IMR-90 (cell line): ENCODE data around the gene TSPAN8. TPM values are rescaled to one million over a fixed set of nuclear protein-coding genes. Genes with fewer than 3 reads are reported as not detected.

Experiments used
- ATAC-seq: fragments of 200-7000 bp; cut with Tn5 transposase; 2 replicates; pipeline ENCODE4 v1.9.1; 2020; ENCODE audit warnings: low read depth, mild to moderate bottlenecking, moderate library complexity
- BruUV-seq: library from RNA; stranded (reverse); fragments of 400-500 nt; replicated peaks from 2 replicates; lab custom pipeline; 2021; lab: Mats Ljungman, UMichigan
- CTCF ChIA-PET: fragments of 300-600 bp; formaldehyde crosslinking; extraction: SDS; loops from one replicate; lab custom pipeline; 2021; ENCODE audit warnings: antibody characterized with exemption; lab: Yijun Ruan, JAX
- POLR2A ChIA-PET: fragments of 300-600 bp; sonication (Branson Sonifier 250); formaldehyde crosslinking; loops from one replicate; lab custom pipeline; 2022; ENCODE audit warnings: antibody characterized with exemption; ENCODE audit not compliant: unreplicated experiment; lab: Charles Lee
- DNase-seq: peaks from one replicate; pipeline ENCODE4 v3.0.0; 2013
- H2AFZ ChIP-seq: replicated peaks from 2 replicates; pipeline ENCODE3; 2013; ENCODE audit warnings: low read length, mild to moderate bottlenecking; ENCODE audit not compliant: poor library complexity
- H2AK5ac ChIP-seq: 2 replicates; pipeline ENCODE4 v1.6.1; 2013; ENCODE audit warnings: low read depth, low read length, inconsistent platforms
- H2AK9ac ChIP-seq: replicated peaks from 2 replicates; pipeline ENCODE3; 2013; ENCODE audit warnings: mild to moderate bottlenecking, low read depth, low read length, moderate library complexity; ENCODE audit not compliant: poor library complexity
- H2BK120ac ChIP-seq: 2 replicates; pipeline ENCODE4 v1.6.1; 2013; ENCODE audit warnings: low read depth, low read length, inconsistent platforms
- H2BK15ac ChIP-seq: 3 replicates; pipeline ENCODE4 v1.6.1; 2013; ENCODE audit warnings: low read depth, low read length, inconsistent platforms
- H2BK20ac ChIP-seq: 2 replicates; pipeline ENCODE4 v1.6.1; 2013; ENCODE audit warnings: low read depth, mild to moderate bottlenecking, inconsistent platforms, low read length, moderate library complexity
- H2BK5ac ChIP-seq: 2 replicates; pipeline ENCODE4 v1.6.1; 2013; ENCODE audit warnings: mild to moderate bottlenecking, low read depth, low read length, inconsistent platforms; ENCODE audit not compliant: poor library complexity, severe bottlenecking
- H3K14ac ChIP-seq: replicated peaks from 2 replicates; pipeline ENCODE4 v1.6.1; 2013; ENCODE audit warnings: low read depth, low read length, inconsistent platforms
- H3K18ac ChIP-seq: 2 replicates; pipeline ENCODE4 v1.6.1; 2013; ENCODE audit warnings: low read depth, low read length, control low read depth
- H3K23ac ChIP-seq: 2 replicates; pipeline ENCODE4 v1.6.1; 2013; ENCODE audit warnings: low read depth, low read length, inconsistent platforms
- H3K27ac ChIP-seq: 2 replicates; pipeline ENCODE4 v1.5.1; 2013; ENCODE audit warnings: mild to moderate bottlenecking, control low read depth, low read length; ENCODE audit not compliant: insufficient read depth
- H3K27me3 ChIP-seq: 2 replicates; pipeline ENCODE4 v1.6.1; 2013; ENCODE audit warnings: low read length; ENCODE audit not compliant: control insufficient read depth, insufficient read depth
- H3K36me3 ChIP-seq: 2 replicates; pipeline ENCODE4 v1.6.1; 2013; ENCODE audit warnings: low read length, mixed read lengths; ENCODE audit not compliant: control insufficient read depth, insufficient read depth
- H3K4ac ChIP-seq: 2 replicates; pipeline ENCODE4 v1.6.1; 2013; ENCODE audit warnings: low read depth, low read length, inconsistent platforms
- H3K4me1 ChIP-seq: 2 replicates; pipeline ENCODE4 v1.6.1; 2013; ENCODE audit warnings: low read length, mixed read lengths; ENCODE audit not compliant: control insufficient read depth, insufficient read depth
- H3K4me2 ChIP-seq: 2 replicates; pipeline ENCODE4 v1.6.1; 2013; ENCODE audit warnings: low read depth, mild to moderate bottlenecking, control low read depth, low read length, moderate library complexity
- H3K4me3 ChIP-seq: 2 replicates; pipeline ENCODE4 v1.5.1; 2013; ENCODE audit warnings: low read depth, mild to moderate bottlenecking, control low read depth, low read length, moderate library complexity; ENCODE audit not compliant: insufficient read depth
- H3K56ac ChIP-seq: 2 replicates; pipeline ENCODE4 v1.6.1; 2013; ENCODE audit warnings: low read length, inconsistent platforms; ENCODE audit not compliant: insufficient read depth; ENCODE audit errors: extremely low read depth
- H3K79me1 ChIP-seq, 2 experiments: 2 replicates each; pipeline ENCODE4 v1.6.1; 2013; ENCODE audit warnings: low read length in 2 of 2, inconsistent platforms in 1 of 2, low read depth in 1 of 2
- H3K9ac ChIP-seq: 2 replicates; pipeline ENCODE4 v1.6.1; 2013; ENCODE audit warnings: low read depth, low read length, control low read depth
- H3K9me1 ChIP-seq: 2 replicates; pipeline ENCODE4 v1.6.1; 2013; ENCODE audit warnings: low read length, inconsistent platforms; ENCODE audit not compliant: insufficient read depth
- H3K9me3 ChIP-seq: 2 replicates; pipeline ENCODE4 v1.6.1; 2013; ENCODE audit warnings: low read length; ENCODE audit not compliant: control insufficient read depth, insufficient read depth
- H4K20me1 ChIP-seq: 2 replicates; pipeline ENCODE4 v1.6.1; 2013; ENCODE audit warnings: low read length, inconsistent platforms; ENCODE audit not compliant: insufficient read depth
- H4K5ac ChIP-seq: 2 replicates; pipeline ENCODE4 v1.6.1; 2013; ENCODE audit warnings: mild to moderate bottlenecking, low read depth, low read length, control low read depth
- H4K8ac ChIP-seq, 2 experiments: 2 replicates each; pipeline ENCODE4 v1.6.1; 2013; ENCODE audit warnings: low read depth in 2 of 2, low read length in 2 of 2, control low read depth in 1 of 2, inconsistent platforms in 1 of 2
- H4K91ac ChIP-seq: 2 replicates; pipeline ENCODE4 v1.6.1; 2013; ENCODE audit warnings: low read depth, low read length, inconsistent platforms; ENCODE audit not compliant: insufficient read depth
- CHD1 ChIP-seq: IDR thresholded peaks from 2 replicates; pipeline ENCODE4 v1.6.1; 2012; ENCODE audit warnings: low read depth, low read length, improper control_type of control experiment
- FOS ChIP-seq: fragments of 150-350 bp; IDR thresholded peaks from 2 replicates; pipeline ENCODE4 v1.6.1; 2016; ENCODE audit warnings: low read depth, low read length
- MAFK ChIP-seq: IDR thresholded peaks from 2 replicates; pipeline ENCODE4 v1.6.1; 2012; ENCODE audit warnings: low read depth, low read length, improper control_type of control experiment
- MAZ ChIP-seq: IDR thresholded peaks from 2 replicates; pipeline ENCODE4 v1.6.1; 2012; ENCODE audit warnings: low read depth, mild to moderate bottlenecking, low read length, improper control_type of control experiment, moderate library complexity, borderline replicate concordance
- MXI1 ChIP-seq: IDR thresholded peaks from 2 replicates; pipeline ENCODE4 v1.6.1; 2012; ENCODE audit warnings: low read depth, mild to moderate bottlenecking, low read length, moderate library complexity, borderline replicate concordance
- NFE2L2 ChIP-seq: fragments of 150-350 bp; IDR thresholded peaks from 2 replicates; pipeline ENCODE4 v1.6.1; 2016; ENCODE audit warnings: low read depth, mild to moderate bottlenecking, low read length
- POLR2A ChIP-seq: IDR thresholded peaks from 2 replicates; pipeline ENCODE4 v1.6.1; 2012; ENCODE audit warnings: mild to moderate bottlenecking, low read depth, low read length
- RCOR1 ChIP-seq: IDR thresholded peaks from 2 replicates; pipeline ENCODE4 v1.6.1; 2012; ENCODE audit warnings: mild to moderate bottlenecking, low read length, improper control_type of control experiment; ENCODE audit not compliant: insufficient replicate concordance
- RFX5 ChIP-seq: IDR thresholded peaks from 2 replicates; pipeline ENCODE4 v1.8.0; 2012; ENCODE audit warnings: low read depth, mild to moderate bottlenecking, low read length, moderate library complexity
- dilution Hi-C: fragments of 300-500 bp; cut with HindIII; formaldehyde crosslinking; loops from one replicate; pipeline ENCODE4 v1.14.3; 2018; ENCODE audit warnings: low sequenced_read_pairs; ENCODE audit not compliant: unreplicated experiment
- in situ Hi-C: fragments of 300-500 bp; cut with MboI; formaldehyde crosslinking; loops from 3 replicates; pipeline ENCODE4 v1.14.3; 2019; ENCODE audit warnings: low sequenced_read_pairs, inconsistent platforms, mixed read lengths
- intact Hi-C: fragments of 100-400 bp; cut with micrococcal nuclease; formaldehyde crosslinking; loops from 2 replicates; pipeline ENCODE4 v1.10.0; 2022
- polyA plus RNA-seq, 3 experiments: library from polyadenylated mRNA; depleted of rRNA; stranded (reverse); fragments of >200 nt; gene quantifications; 2 replicates each; pipeline ENCODE4 v1.2.3, GENCODE V29; 2012; ENCODE audit warnings: low replicate concordance in 1 of 3
- total RNA-seq: library from RNA; depleted of rRNA; stranded (reverse); fragments of >200 nt; gene quantifications from 2 replicates; pipeline ENCODE4 v1.2.3, GENCODE V29; 2012
- TF ChIP-seq, protein P1 (sequence below): conservative IDR thresholded peaks from 2 replicates; pipeline ENCODE4 v1.5.1; 2012; ENCODE audit warnings: mild to moderate bottlenecking, low read depth, low read length, improper control_type of control experiment
- TF ChIP-seq, protein P2 (sequence below): fragments of 150-350 bp; IDR thresholded peaks from 2 replicates; pipeline ENCODE4 v1.6.1; 2016; ENCODE audit warnings: low read depth, mild to moderate bottlenecking, low read length, moderate library complexity, borderline replicate concordance

The TSPAN8 gene
- total and polyA plus RNA-seq, 2 of the 4 experiments (the other 2 are of a cell fraction): not detected

GRCh38 chr12:71159264-71159663, 1.5 kb upstream of the TSPAN8 start:
- Histone ChIP-seq H2BK20ac (no peak overlapping the region), H2AK9ac (no peak overlapping the region), H3K36me3 (no peaks in the 10 kb centered on the region), H3K9me1 (no peaks in the 10 kb centered on the region), H3K9me3 (0 out of 2 replicates have a peak, but pooled peaks cover 2% of the 10 kb centered on the region), H3K18ac (no peak overlapping the region), H2BK15ac (no peak overlapping the region), H2AK5ac (no peak overlapping the region), H3K27ac (no peak overlapping the region), H3K9ac (no peak overlapping the region), H3K4me1 (no peaks in the 10 kb centered on the region), H3K79me1 (no peaks in the 10 kb centered on the region), H2AFZ (no peak overlapping the region), H4K91ac (no peak overlapping the region), H3K27me3 (no peaks in the 10 kb centered on the region), H4K8ac (no peak overlapping the region), H4K5ac (no peak overlapping the region), H3K14ac (no peak overlapping the region), H3K23ac (no peak overlapping the region), H4K20me1 (no peaks in the 10 kb centered on the region), H3K4me2 (no peak overlapping the region), H2BK5ac (no peak overlapping the region), H2BK120ac (no peak overlapping the region), H3K56ac (no peak overlapping the region), H3K4ac (no peak overlapping the region), H3K4me3 (no peak overlapping the region)
- dilution Hi-C loops: no loop called here
- DNase-seq: no peak
- POLR2A ChIA-PET: no interaction called here
- in situ Hi-C loops: no loop called here
- CTCF ChIA-PET: no interaction called here
- no TSS peak for BruUV-seq
- ATAC-seq: no peak
- intact Hi-C loops: no loop called here
- no peak for TF ChIP-seq FOS
- TF ChIP-seq, protein P1, sequence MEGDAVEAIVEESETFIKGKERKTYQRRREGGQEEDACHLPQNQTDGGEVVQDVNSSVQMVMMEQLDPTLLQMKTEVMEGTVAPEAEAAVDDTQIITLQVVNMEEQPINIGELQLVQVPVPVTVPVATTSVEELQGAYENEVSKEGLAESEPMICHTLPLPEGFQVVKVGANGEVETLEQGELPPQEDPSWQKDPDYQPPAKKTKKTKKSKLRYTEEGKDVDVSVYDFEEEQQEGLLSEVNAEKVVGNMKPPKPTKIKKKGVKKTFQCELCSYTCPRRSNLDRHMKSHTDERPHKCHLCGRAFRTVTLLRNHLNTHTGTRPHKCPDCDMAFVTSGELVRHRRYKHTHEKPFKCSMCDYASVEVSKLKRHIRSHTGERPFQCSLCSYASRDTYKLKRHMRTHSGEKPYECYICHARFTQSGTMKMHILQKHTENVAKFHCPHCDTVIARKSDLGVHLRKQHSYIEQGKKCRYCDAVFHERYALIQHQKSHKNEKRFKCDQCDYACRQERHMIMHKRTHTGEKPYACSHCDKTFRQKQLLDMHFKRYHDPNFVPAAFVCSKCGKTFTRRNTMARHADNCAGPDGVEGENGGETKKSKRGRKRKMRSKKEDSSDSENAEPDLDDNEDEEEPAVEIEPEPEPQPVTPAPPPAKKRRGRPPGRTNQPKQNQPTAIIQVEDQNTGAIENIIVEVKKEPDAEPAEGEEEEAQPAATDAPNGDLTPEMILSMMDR: no peak
- no peak for TF ChIP-seq MXI1
- no peak for TF ChIP-seq CHD1
- no peak for TF ChIP-seq MAZ
- TF ChIP-seq, protein P2, sequence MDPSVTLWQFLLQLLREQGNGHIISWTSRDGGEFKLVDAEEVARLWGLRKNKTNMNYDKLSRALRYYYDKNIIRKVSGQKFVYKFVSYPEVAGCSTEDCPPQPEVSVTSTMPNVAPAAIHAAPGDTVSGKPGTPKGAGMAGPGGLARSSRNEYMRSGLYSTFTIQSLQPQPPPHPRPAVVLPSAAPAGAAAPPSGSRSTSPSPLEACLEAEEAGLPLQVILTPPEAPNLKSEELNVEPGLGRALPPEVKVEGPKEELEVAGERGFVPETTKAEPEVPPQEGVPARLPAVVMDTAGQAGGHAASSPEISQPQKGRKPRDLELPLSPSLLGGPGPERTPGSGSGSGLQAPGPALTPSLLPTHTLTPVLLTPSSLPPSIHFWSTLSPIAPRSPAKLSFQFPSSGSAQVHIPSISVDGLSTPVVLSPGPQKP: no peak
- no peak for TF ChIP-seq POLR2A
- no peak for TF ChIP-seq RCOR1
- no peak for TF ChIP-seq NFE2L2
- no peak for TF ChIP-seq MAFK
- no peak for TF ChIP-seq RFX5
